Activated naive CD8-positive, alpha-beta T cell treated with anti-CD3 and anti-CD28 coated beads, Interleukin-2, amount 10 ng/mL, durations not matched to agents 7 days and 5 days (primary cell): ENCODE results near the gene CARD14. TPM values are rescaled to one million over a fixed set of nuclear protein-coding genes. Genes with fewer than 3 reads are reported as not detected.
A peak's percentile ranks its signal among the peaks of the same experiment; 100 is the strongest.

Experiments used
- ATAC-seq: fragments of 150-1000 bp; cut with Tn5 transposase; one replicate; pipeline ENCODE4 v1.10.0; 2021; ENCODE audit warnings: low read depth, moderate library complexity
- POLR2A ChIA-PET: fragments of 350-600 bp; sonication (Branson Sonifier 250); formaldehyde crosslinking; loops from one replicate; lab custom pipeline; 2021; ENCODE audit warnings: antibody characterized with exemption; lab: Charles Lee
- DNase-seq: peaks from one replicate; pipeline ENCODE4 v3.0.0; 2021
- H3K27ac Mint-ChIP-seq: one replicate; pipeline ENCODE4 v1.8.0; 2022; ENCODE audit warnings: mild to moderate bottlenecking, mixed read lengths
- H3K27me3 Mint-ChIP-seq: one replicate; pipeline ENCODE4 v1.8.0; 2022; ENCODE audit warnings: mild to moderate bottlenecking, moderate library complexity, mixed read lengths
- H3K36me3 Mint-ChIP-seq: one replicate; pipeline ENCODE4 v1.8.0; 2021; ENCODE audit warnings: mild to moderate bottlenecking, mixed read lengths
- H3K4me1 Mint-ChIP-seq: one replicate; pipeline ENCODE4 v1.8.0; 2021; ENCODE audit warnings: mixed read lengths
- H3K4me3 Mint-ChIP-seq: one replicate; pipeline ENCODE4 v1.8.0; 2022; ENCODE audit warnings: mild to moderate bottlenecking, moderate library complexity, mixed read lengths
- H3K9me3 Mint-ChIP-seq: one replicate; pipeline ENCODE4 v1.8.0; 2021; ENCODE audit warnings: mixed read lengths
- total RNA-seq, 2 experiments: library from RNA; stranded (reverse); gene quantifications; one replicate each; pipeline ENCODE4 v1.2.3, GENCODE V29; 2021

CARD14 gene
- total RNA-seq, 2 experiments from 2014 or later: not detected

DNA sequence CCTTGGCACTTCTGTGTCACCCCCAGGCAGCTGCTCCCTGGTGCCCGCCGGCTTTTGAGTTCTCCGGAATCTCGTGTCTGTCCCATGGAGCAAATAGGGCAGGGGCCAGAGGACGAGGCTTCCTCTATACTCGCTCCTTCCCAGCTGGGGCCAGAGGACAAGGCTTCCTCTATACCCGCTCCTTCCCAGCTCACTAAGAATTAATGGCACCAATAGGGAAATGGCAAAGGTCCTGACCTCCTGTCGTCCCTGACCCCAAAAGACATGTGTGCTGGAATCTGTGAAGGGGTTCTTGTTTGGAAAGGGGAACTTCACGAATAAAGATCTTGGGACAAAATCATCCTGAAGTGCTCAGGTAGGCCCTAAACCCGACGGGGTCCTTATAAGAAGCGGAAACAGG is 42.7 kb downstream of the CARD14 start:
- Mint-ChIP-seq H3K27ac (no peak overlapping the region), H3K4me1 (no peaks in the 10 kb centered on the region), H3K36me3 (no peaks in the 10 kb centered on the region), H3K4me3 (no peak overlapping the region), H3K27me3 (no peaks in the 10 kb centered on the region), H3K9me3 (no peaks in the 10 kb centered on the region)
- DNase-seq (no peak), ATAC-seq (no peak)
- POLR2A ChIA-PET: no interaction called here

GRCh38 chr17:80212962-80213642 is 43.3 kb downstream of the CARD14 start:
- POLR2A ChIA-PET: no interaction called here
- no peaks in the 10 kb centered on the region for H3K36me3 Mint-ChIP-seq
- H3K27me3 Mint-ChIP-seq: no peaks in the 10 kb centered on the region
- H3K4me3 Mint-ChIP-seq: no peak overlapping the region
- ATAC-seq: no peak
- no peak for DNase-seq
- H3K4me1 Mint-ChIP-seq: no peaks in the 10 kb centered on the region
- H3K9me3 Mint-ChIP-seq: no peaks in the 10 kb centered on the region
- no peak overlapping the region for H3K27ac Mint-ChIP-seq

DNA sequence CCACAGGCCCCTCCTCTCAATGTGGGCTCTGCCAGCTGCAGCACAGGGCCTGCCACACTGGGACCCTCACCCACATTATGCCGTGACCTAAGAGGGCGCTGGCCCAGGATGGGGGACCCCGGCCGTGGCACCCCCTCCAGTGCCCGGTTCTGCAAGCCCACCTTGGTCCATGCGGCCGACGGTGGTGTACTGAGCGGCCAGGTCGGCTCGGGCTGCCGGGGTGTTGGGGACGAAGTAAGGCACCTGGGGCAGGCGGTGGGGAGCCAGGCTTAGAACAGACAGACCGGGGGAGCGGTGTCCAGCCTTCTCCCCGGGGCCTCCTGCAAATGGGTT is 43.8 kb downstream of the CARD14 start:
- no peaks in the 10 kb centered on the region for H3K36me3 Mint-ChIP-seq
- no peaks in the 10 kb centered on the region for H3K27me3 Mint-ChIP-seq
- ATAC-seq: no peak

GRCh38 chr17:80214012-80214877 is 44.4 kb downstream of the CARD14 start:
- Mint-ChIP-seq H3K9me3 (no peaks in the 10 kb centered on the region), H3K4me1 (peaks cover 6% of the 10 kb centered on the region), H3K36me3 (no peaks in the 10 kb centered on the region), H3K27me3 (no peaks in the 10 kb centered on the region), H3K27ac (no peak overlapping the region), H3K4me3 (no peak overlapping the region)
- POLR2A ChIA-PET: no interaction called here
- ATAC-seq: no peak
- no peak for DNase-seq

More for the DNA sequence above, 43.8 kb downstream of the CARD14 start:
- no peak for DNase-seq
- H3K4me1 Mint-ChIP-seq: peaks cover 2% of the 10 kb centered on the region
- no peak overlapping the region for H3K4me3 Mint-ChIP-seq
- no peaks in the 10 kb centered on the region for H3K9me3 Mint-ChIP-seq
- no peak overlapping the region for H3K27ac Mint-ChIP-seq
- POLR2A ChIA-PET: no interaction called here

DNA sequence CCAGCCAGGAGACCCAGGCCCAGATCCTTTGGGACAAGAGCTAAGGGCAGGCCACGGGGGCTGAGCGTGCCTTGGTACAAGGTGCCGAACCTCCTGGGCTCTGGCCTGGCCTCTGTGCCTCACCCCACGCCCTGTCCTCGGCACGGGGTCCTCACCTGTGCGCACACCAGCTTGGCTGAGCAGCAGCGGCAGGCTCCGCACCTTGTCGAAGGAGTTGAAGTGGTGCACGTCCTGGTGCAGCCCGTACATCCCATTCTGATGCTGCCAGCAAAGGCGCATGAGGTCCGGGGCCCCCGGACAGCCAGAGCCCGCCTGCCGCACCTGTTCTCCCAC is 45.0 kb downstream of the CARD14 start:
- POLR2A ChIA-PET: no interaction called here

DNA sequence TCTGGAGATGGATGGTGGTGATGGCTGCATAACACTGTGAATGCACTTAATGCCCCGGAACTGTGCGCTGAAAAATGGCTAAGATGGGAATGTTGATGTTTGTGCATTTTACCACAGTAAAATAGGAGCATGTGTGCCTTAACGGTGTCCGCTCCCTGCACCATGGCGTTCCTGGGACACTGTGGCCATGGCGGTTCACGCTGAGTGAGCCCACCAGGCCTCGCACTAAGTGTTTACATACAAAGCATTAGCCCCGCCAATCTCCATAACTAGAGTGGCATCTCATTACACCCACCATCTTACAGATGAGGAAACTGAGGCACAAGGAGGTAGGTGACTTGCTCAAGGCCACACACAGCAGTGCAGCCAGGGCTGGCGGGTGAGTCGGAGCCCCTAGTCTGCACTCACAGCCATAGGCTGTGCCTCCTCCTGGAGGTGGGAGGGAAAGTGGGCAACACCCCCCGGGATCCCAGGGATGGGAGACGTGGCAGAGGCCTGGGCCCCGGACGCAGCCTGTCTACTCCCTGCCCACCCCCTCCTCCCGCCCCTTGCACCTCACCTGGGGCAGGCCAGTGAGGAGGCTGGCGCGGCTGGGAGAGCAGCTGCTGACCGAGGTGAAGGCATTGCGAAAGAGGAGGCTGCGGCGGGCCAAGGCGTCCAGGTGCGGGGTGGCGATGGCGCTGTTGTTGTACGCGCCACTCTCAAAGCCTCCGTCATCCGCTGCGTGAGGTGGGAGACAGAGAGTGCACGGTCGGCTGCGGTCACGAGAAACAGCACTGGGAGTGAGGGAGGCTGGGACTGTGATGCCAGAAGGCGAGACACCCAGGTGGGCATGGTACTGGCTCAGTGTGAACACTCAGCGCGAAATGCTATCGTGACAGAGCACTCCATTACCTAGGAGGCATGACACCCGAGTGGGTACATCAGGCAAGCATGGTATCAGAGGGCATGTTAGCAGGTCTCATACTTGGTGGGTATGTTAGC is 46.9 kb downstream of the CARD14 start:
- Mint-ChIP-seq H3K9me3 (no peaks in the 10 kb centered on the region), H3K4me3 (no peak overlapping the region), H3K36me3 (no peaks in the 10 kb centered on the region), H3K27ac (no peak overlapping the region), H3K4me1 (peaks cover 13% of the 10 kb centered on the region), H3K27me3 (peaks cover 8% of the 10 kb centered on the region)
- ATAC-seq: no peak
- DNase-seq: no peak
- POLR2A ChIA-PET: no interaction called here

More for the DNA sequence above, 45.0 kb downstream of the CARD14 start:
- Mint-ChIP-seq H3K27me3 (no peaks in the 10 kb centered on the region), H3K4me1 (peaks cover 11% of the 10 kb centered on the region), H3K36me3 (no peaks in the 10 kb centered on the region), H3K4me3 (no peak overlapping the region), H3K27ac (no peak overlapping the region), H3K9me3 (no peaks in the 10 kb centered on the region)
- no peak for DNase-seq
- no peak for ATAC-seq

- Mint-ChIP-seq H3K4me3 (no peak overlapping the region), H3K36me3 (no peaks in the 10 kb centered on the region), H3K9me3 (no peaks in the 10 kb centered on the region), H3K4me1 (peaks cover 13% of the 10 kb centered on the region), H3K27me3 (peaks cover 10% of the 10 kb centered on the region), H3K27ac (no peak overlapping the region)
- no peak for ATAC-seq
- DNase-seq: no peak
- POLR2A ChIA-PET: no interaction called here
These were observed 48.0 kb downstream of the CARD14 start for GRCh38 chr17:80217703-80218362.

GRCh38 chr17:80218391-80218790 is 48.6 kb downstream of the CARD14 start:
- Mint-ChIP-seq H3K36me3 (no peaks in the 10 kb centered on the region), H3K4me3 (no peak overlapping the region), H3K27ac (no peak overlapping the region), H3K27me3 (peaks cover 10% of the 10 kb centered on the region), H3K4me1 (peaks cover 13% of the 10 kb centered on the region), H3K9me3 (no peaks in the 10 kb centered on the region)
- POLR2A ChIA-PET: no interaction called here
- DNase-seq: no peak
- ATAC-seq: no peak

DNA sequence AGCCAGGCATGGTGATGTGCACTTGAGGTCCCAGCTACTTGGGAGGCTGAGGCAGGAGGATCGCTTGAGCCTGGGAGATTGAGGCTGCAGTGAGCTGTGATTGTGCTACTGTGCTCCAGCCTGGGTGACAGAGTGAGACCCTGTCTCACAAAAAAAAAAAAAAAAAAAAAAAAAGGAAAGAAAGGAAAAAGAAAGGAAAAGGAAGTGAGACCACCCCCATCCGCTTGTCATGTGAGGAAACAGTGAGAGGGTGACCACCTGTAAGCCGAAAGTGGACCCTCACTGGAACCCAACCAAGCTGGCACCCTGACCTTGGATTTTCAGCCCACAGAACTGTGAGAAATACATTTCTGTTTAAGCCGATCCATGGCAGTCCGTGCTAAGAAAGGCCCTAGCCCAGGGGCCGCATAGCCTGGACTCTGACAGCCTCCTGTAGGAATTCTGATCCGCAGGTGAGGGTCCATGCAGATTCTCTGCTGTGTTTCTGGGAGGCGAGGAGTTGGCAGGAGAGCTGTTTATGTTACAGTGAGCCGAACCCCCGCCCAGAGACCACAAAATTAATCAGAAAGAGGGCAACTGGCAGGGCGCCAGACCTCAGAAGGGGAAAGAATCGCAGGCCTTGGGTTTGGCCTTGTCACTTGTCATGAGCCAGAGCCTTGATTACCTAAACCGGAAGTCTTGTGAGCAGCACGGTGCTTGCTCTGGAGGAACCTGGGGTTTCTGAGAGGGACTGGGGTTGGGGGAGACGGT is 49.4 kb downstream of the CARD14 start:
- H3K9me3 Mint-ChIP-seq: no peaks in the 10 kb centered on the region
- DNase-seq (peak; percentile 87), ATAC-seq (peak; percentile 88)
- POLR2A ChIA-PET: interaction anchor here (1.2 to 1.5 kb wide), 2 partner anchors 42 to 44 kb away, joined by 4 to 5 read pairs; partner anchors contain the start of gene RNF213
- no peaks in the 10 kb centered on the region for H3K36me3 Mint-ChIP-seq
- peak overlapping the region; percentile 82 for H3K4me3 Mint-ChIP-seq
- peaks cover 13% of the 10 kb centered on the region for H3K4me1 Mint-ChIP-seq
- H3K27ac Mint-ChIP-seq: peak overlapping the region; percentile 80
- H3K27me3 Mint-ChIP-seq: peaks cover 10% of the 10 kb centered on the region

DNA sequence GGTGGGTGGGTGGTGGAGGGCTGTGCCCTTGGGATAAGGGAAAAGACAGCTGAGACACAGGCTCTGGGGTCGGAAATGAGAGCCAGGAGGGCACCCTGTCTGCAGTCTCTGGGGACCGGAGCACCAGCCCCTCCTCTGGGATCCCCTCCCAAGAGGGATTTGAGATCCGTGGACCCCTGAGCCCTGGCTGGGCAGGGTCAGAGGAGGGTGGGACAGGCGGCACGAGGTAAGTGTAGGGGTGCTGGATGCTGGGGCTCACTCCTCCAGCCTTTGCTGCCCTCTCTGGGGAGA is 49.9 kb downstream of the CARD14 start:
- Mint-ChIP-seq H3K36me3 (no peaks in the 10 kb centered on the region), H3K4me3 (peak overlapping the region; percentile 82), H3K9me3 (no peaks in the 10 kb centered on the region), H3K4me1 (peaks cover 13% of the 10 kb centered on the region), H3K27ac (peak overlapping the region; percentile 80), H3K27me3 (peaks cover 10% of the 10 kb centered on the region)
- POLR2A ChIA-PET: interaction anchor here (1.2 to 1.5 kb wide), 2 partner anchors 41 to 44 kb away, joined by 4 to 5 read pairs; partner anchors contain the start of gene RNF213
- DNase-seq: no peak
- ATAC-seq: peak; percentile 34

- Mint-ChIP-seq H3K27me3 (peaks cover 10% of the 10 kb centered on the region), H3K27ac (peak within 1 kb of the TSS; percentile 80), H3K4me1 (peaks cover 13% of the 10 kb centered on the region), H3K36me3 (no peaks in the 10 kb centered on the region), H3K4me3 (peak within 1 kb of the TSS; percentile 82), H3K9me3 (no peaks in the 10 kb centered on the region)
- POLR2A ChIA-PET: interaction anchor here (1.5 kb wide), 1 partner anchor 43 kb away, joined by 5 read pairs; no protein-coding TSS in a partner anchor
- ATAC-seq: peak; percentile 38
- peak; percentile 65 for DNase-seq
These were observed 50.4 kb downstream of the CARD14 start, which contains the start of the genes SGSH and SLC26A11 for GRCh38 chr17:80220054-80220735. TSS of gene SGSH (minus strand) at chr17:80220333. CDS start at chr17:80220313, 20 bp downstream. TSS of gene SLC26A11 (plus strand) at chr17:80220427. CDS start at chr17:80221561, 1,134 bp downstream.
